Glomerular visceral epithelial cell (primary cell): ENCODE measurements around the gene PCDH15.

Source experiments
- DNase-seq: peaks from one replicate; pipeline ENCODE4 v3.0.0-alpha.2; 2016; ENCODE audit errors: extremely low spot score

Gene PCDH15

GRCh38 chr10:53846809-53847208 is 954.2 kb downstream of the PCDH15 start:
- DNase-seq, result no peak

GRCh38 chr10:53843736-53844362 is 957.2 kb downstream of the PCDH15 start:
- DNase-seq, result no peak

- DNase-seq, result no peak
These were observed 959.4 kb downstream of the PCDH15 start for GRCh38 chr10:53841483-53842145.

GRCh38 chr10:53840653-53841052 is 960.4 kb downstream of the PCDH15 start:
- no peak for DNase-seq

GRCh38 chr10:53839440-53840039 is 961.5 kb downstream of the PCDH15 start:
- DNase-seq, result peak; percentile 17

DNA sequence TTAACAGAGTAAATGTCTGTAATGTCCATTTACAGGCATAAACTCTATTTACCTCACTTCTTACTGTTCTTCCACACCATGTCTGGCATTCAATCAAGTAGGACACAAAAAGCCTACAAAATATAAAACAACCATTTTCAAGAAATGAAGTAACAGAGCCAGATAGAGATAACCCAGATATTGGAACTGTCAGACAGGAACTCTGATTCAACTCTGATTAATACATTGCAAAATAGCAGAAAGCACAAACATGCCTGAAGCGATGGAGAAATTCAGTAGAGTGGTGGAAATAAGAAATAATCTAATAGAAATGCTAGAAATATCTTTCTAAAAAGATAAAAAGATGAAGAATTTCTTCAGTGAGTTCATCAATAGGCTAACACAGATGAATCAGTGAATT is 964.4 kb downstream of the PCDH15 start:
- no peak for DNase-seq

- DNase-seq, result no peak
These were observed 967.1 kb downstream of the PCDH15 start for GRCh38 chr10:53833908-53834307.

- DNase-seq, result no peak
These were observed 973.8 kb downstream of the PCDH15 start for GRCh38 chr10:53827261-53827660.

GRCh38 chr10:53808677-53809372 is 992.2 kb downstream of the PCDH15 start:
- DNase-seq, result no peak

DNA sequence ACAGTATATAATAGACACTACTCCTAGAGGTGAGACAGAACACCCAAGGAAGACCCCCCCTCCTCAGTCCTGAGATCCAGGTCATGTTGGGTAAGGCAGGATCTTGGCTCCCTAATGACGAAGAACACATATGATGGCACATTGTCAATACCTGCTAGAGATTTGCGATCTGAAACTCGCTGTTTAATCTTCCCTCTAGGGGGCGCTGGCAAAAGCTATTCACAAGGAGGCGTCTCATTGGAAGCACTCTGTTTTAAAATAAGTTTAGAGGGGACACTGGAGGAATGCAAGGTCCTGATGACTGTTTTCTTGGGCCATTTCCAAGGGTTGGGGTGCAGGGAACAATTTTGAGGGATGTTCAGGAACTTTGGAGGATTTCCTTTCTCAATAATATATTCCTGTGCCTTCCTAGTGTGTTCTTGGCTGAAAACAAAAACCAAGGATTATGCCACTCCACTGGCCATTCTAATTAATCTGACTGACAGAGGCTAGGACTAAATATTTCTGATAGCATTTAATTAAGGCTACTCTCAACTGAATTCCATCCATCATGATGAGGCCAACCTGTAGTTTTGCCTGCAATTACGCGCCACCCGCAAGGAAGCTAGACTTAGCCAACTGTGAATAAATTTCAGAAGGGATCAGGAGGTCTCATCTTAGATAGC is 1014.7 kb downstream of the PCDH15 start:
- DNase-seq, result no peak

DNA sequence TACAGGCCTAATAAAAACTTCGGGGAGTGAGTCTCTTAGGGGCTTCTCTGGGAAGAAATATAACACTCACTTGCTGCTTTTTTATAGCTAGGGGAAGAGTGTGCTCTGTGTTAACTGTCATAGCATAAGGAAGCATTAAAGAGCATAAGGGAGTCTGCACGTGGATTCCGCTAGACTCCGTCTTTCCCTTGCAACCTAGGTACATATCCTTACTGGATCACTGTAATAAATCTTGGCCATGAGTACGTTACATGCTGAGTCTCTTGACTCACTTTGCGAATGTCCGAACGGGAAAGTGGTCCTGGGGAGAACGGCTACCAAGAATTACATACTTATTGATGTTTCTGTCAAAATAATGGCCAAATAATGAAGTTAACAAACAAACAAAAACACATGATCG is 1029.3 kb downstream of the PCDH15 start:
- no peak for DNase-seq

- DNase-seq, result no peak
These were observed 1030.1 kb downstream of the PCDH15 start for GRCh38 chr10:53770903-53771302.

- DNase-seq, result peak; percentile 54
These were observed 1035.7 kb downstream of the PCDH15 start for GRCh38 chr10:53765311-53765710.

- DNase-seq, result peak; percentile 6
These were observed 1046.3 kb downstream of the PCDH15 start for GRCh38 chr10:53754596-53755250.
